Measurements from ENCODE around the gene CPNE2.

Gene CPNE2

GRCh38 chr16:57140931-57141668, 48.7 kb downstream of the CPNE2 start:
- Histone ChIP-seq H4K8ac (ENCODE audit: low read depth, low read length) (no peak overlapping the region), H2BK120ac (ENCODE audit: low read depth, low read length) (no peak overlapping the region), H3K79me2 (ENCODE audit: control insufficient read depth, insufficient read depth, low read length) (no peaks in the 10 kb centered on the region), H3K9ac (ENCODE audit: low read length) (no peak overlapping the region), H3K36me3 (ENCODE audit: control insufficient read depth, insufficient read depth, low read length) (no peaks in the 10 kb centered on the region), H3K4ac (ENCODE audit: low read depth, low read length) (no peak overlapping the region), H3K18ac (ENCODE audit: low read length) (no peak overlapping the region), H2BK15ac (replicated peaks; ENCODE audit: low read depth) (no peak overlapping the region), H3K79me1 (ENCODE audit: low read length) (no peaks in the 10 kb centered on the region), H2BK5ac (ENCODE audit: low read length) (no peak overlapping the region), H4K5ac (ENCODE audit: low read length) (no peak overlapping the region), H3K56ac (ENCODE audit: low read length) (no peak overlapping the region), H3K23ac (ENCODE audit: low read length) (no peak overlapping the region), H3K27me3 (ENCODE audit: insufficient read depth, low read length, poor library complexity) (no peaks in the 10 kb centered on the region), H3K4me1 (ENCODE audit: control insufficient read depth, low read depth, low read length) (no peaks in the 10 kb centered on the region), H3K4me3 (ENCODE audit: low read length) (no peak overlapping the region), H3K27ac (ENCODE audit: low read depth, low read length) (no peak overlapping the region), H2AK5ac (ENCODE audit: low read length) (no peak overlapping the region), H3K4me2 (ENCODE audit: low read length) (no peak overlapping the region)
- WGBS (ENCODE audit: extremely low coverage, insufficient coverage, low lambda C conversion rate), result no CpG with 5 or more reads among the region's 7 CpGs
- no peak for DNase-seq

GRCh38 chr16:57141822-57142631, 49.6 kb downstream of the CPNE2 start:
- Histone ChIP-seq H3K18ac (ENCODE audit: low read length) (no peak overlapping the region), H3K27ac (ENCODE audit: low read depth, low read length) (no peak overlapping the region), H2BK120ac (ENCODE audit: low read depth, low read length) (no peak overlapping the region), H2BK5ac (ENCODE audit: low read length) (no peak overlapping the region), H4K5ac (ENCODE audit: low read length) (no peak overlapping the region), H3K9ac (ENCODE audit: low read length) (no peak overlapping the region), H3K79me2 (ENCODE audit: control insufficient read depth, insufficient read depth, low read length) (no peaks in the 10 kb centered on the region), H3K4me3 (ENCODE audit: low read length) (no peak overlapping the region), H2AK5ac (ENCODE audit: low read length) (no peak overlapping the region), H3K4ac (ENCODE audit: low read depth, low read length) (no peak overlapping the region), H3K56ac (ENCODE audit: low read length) (no peak overlapping the region), H3K4me1 (ENCODE audit: control insufficient read depth, low read depth, low read length) (no peaks in the 10 kb centered on the region), H4K8ac (ENCODE audit: low read depth, low read length) (no peak overlapping the region), H3K23ac (ENCODE audit: low read length) (no peak overlapping the region), H3K27me3 (ENCODE audit: insufficient read depth, low read length, poor library complexity) (no peaks in the 10 kb centered on the region), H3K36me3 (ENCODE audit: control insufficient read depth, insufficient read depth, low read length) (no peaks in the 10 kb centered on the region), H3K4me2 (ENCODE audit: low read length) (no peak overlapping the region), H3K79me1 (ENCODE audit: low read length) (no peaks in the 10 kb centered on the region), H2BK15ac (replicated peaks; ENCODE audit: low read depth) (no peak overlapping the region)
- no CpG with 5 or more reads among the region's 16 CpGs for WGBS (ENCODE audit: extremely low coverage, insufficient coverage, low lambda C conversion rate)
- no peak for DNase-seq

- Histone ChIP-seq H2BK5ac (ENCODE audit: low read length) (no peak overlapping the region), H3K4me2 (ENCODE audit: low read length) (no peak overlapping the region), H3K36me3 (ENCODE audit: control insufficient read depth, insufficient read depth, low read length) (no peaks in the 10 kb centered on the region), H2BK15ac (replicated peaks; ENCODE audit: low read depth) (no peak overlapping the region), H3K27ac (ENCODE audit: low read depth, low read length) (no peak overlapping the region), H4K8ac (ENCODE audit: low read depth, low read length) (no peak overlapping the region), H3K27me3 (ENCODE audit: insufficient read depth, low read length, poor library complexity) (no peaks in the 10 kb centered on the region), H3K23ac (ENCODE audit: low read length) (no peak overlapping the region), H4K5ac (ENCODE audit: low read length) (no peak overlapping the region), H3K4me1 (ENCODE audit: control insufficient read depth, low read depth, low read length) (peaks cover 5% of the 10 kb centered on the region), H3K4me3 (ENCODE audit: low read length) (no peak overlapping the region), H3K79me1 (ENCODE audit: low read length) (no peaks in the 10 kb centered on the region), H2BK120ac (ENCODE audit: low read depth, low read length) (no peak overlapping the region), H3K9ac (ENCODE audit: low read length) (no peak overlapping the region), H2AK5ac (ENCODE audit: low read length) (no peak overlapping the region), H3K18ac (ENCODE audit: low read length) (no peak overlapping the region), H3K4ac (ENCODE audit: low read depth, low read length) (no peak overlapping the region), H3K79me2 (ENCODE audit: control insufficient read depth, insufficient read depth, low read length) (no peaks in the 10 kb centered on the region), H3K56ac (ENCODE audit: low read length) (no peak overlapping the region)
- no CpG with 5 or more reads among the region's 14 CpGs for WGBS (ENCODE audit: extremely low coverage, insufficient coverage, low lambda C conversion rate)
- DNase-seq, result no peak
Observed at GRCh38 chr16:57143149-57143921, 51.0 kb downstream of the CPNE2 start.

GRCh38 chr16:57144027-57144426, 51.6 kb downstream of the CPNE2 start:
- no peak overlapping the region for H3K4me2 ChIP-seq (ENCODE audit: low read length)
- no peaks in the 10 kb centered on the region for H3K79me1 ChIP-seq (ENCODE audit: low read length)
- no CpG with 5 or more reads among the region's 2 CpGs for WGBS (ENCODE audit: extremely low coverage, insufficient coverage, low lambda C conversion rate)
- no peak overlapping the region for H4K5ac ChIP-seq (ENCODE audit: low read length)
- no peak overlapping the region for H3K4ac ChIP-seq (ENCODE audit: low read depth, low read length)
- H3K36me3 ChIP-seq (ENCODE audit: control insufficient read depth, insufficient read depth, low read length), result no peaks in the 10 kb centered on the region
- no peak overlapping the region for H2BK120ac ChIP-seq (ENCODE audit: low read depth, low read length)
- H2BK5ac ChIP-seq (ENCODE audit: low read length), result no peak overlapping the region
- H2BK15ac ChIP-seq (replicated peaks; ENCODE audit: low read depth), result no peak overlapping the region
- no peak overlapping the region for H3K4me3 ChIP-seq (ENCODE audit: low read length)
- no peak overlapping the region for H3K18ac ChIP-seq (ENCODE audit: low read length)
- H3K27ac ChIP-seq (ENCODE audit: low read depth, low read length), result no peak overlapping the region
- H3K27me3 ChIP-seq (ENCODE audit: insufficient read depth, low read length, poor library complexity), result no peaks in the 10 kb centered on the region
- H3K79me2 ChIP-seq (ENCODE audit: control insufficient read depth, insufficient read depth, low read length), result no peaks in the 10 kb centered on the region
- no peak overlapping the region for H3K9ac ChIP-seq (ENCODE audit: low read length)
- no peak overlapping the region for H3K23ac ChIP-seq (ENCODE audit: low read length)
- no peak overlapping the region for H4K8ac ChIP-seq (ENCODE audit: low read depth, low read length)
- no peak overlapping the region for H2AK5ac ChIP-seq (ENCODE audit: low read length)
- DNase-seq, result no peak
- peaks cover 5% of the 10 kb centered on the region for H3K4me1 ChIP-seq (ENCODE audit: control insufficient read depth, low read depth, low read length)
- no peak overlapping the region for H3K56ac ChIP-seq (ENCODE audit: low read length)

GRCh38 chr16:57145046-57146021, 53.0 kb downstream of the CPNE2 start:
- no peaks in the 10 kb centered on the region for H3K27me3 ChIP-seq (ENCODE audit: insufficient read depth, low read length, poor library complexity)
- H3K4me2 ChIP-seq (ENCODE audit: low read length), result no peak overlapping the region
- H2BK120ac ChIP-seq (ENCODE audit: low read depth, low read length), result no peak overlapping the region
- H2BK5ac ChIP-seq (ENCODE audit: low read length), result no peak overlapping the region
- no peak overlapping the region for H3K4ac ChIP-seq (ENCODE audit: low read depth, low read length)
- H4K8ac ChIP-seq (ENCODE audit: low read depth, low read length), result no peak overlapping the region
- no peak overlapping the region for H2AK5ac ChIP-seq (ENCODE audit: low read length)
- no peak overlapping the region for H3K56ac ChIP-seq (ENCODE audit: low read length)
- no peaks in the 10 kb centered on the region for H3K79me2 ChIP-seq (ENCODE audit: control insufficient read depth, insufficient read depth, low read length)
- H4K5ac ChIP-seq (ENCODE audit: low read length), result no peak overlapping the region
- H3K27ac ChIP-seq (ENCODE audit: low read depth, low read length), result no peak overlapping the region
- H3K4me1 ChIP-seq (ENCODE audit: control insufficient read depth, low read depth, low read length), result peaks cover 5% of the 10 kb centered on the region
- H3K4me3 ChIP-seq (ENCODE audit: low read length), result no peak overlapping the region
- WGBS (ENCODE audit: extremely low coverage, insufficient coverage, low lambda C conversion rate), result no CpG with 5 or more reads among the region's 14 CpGs
- no peak overlapping the region for H2BK15ac ChIP-seq (replicated peaks; ENCODE audit: low read depth)
- DNase-seq, result no peak
- no peaks in the 10 kb centered on the region for H3K36me3 ChIP-seq (ENCODE audit: control insufficient read depth, insufficient read depth, low read length)
- no peak overlapping the region for H3K23ac ChIP-seq (ENCODE audit: low read length)
- no peaks in the 10 kb centered on the region for H3K79me1 ChIP-seq (ENCODE audit: low read length)
- no peak overlapping the region for H3K9ac ChIP-seq (ENCODE audit: low read length)
- H3K18ac ChIP-seq (ENCODE audit: low read length), result no peak overlapping the region

Measured in mesendoderm (in vitro differentiated cells).